GM18868 (cell line): ENCODE results near the gene B3GNT8.
"Not testable (repeated sequence)": the region's sequence is repeated elsewhere in the genome, so short reads cannot be mapped to it uniquely, and the experiment has no call there.

Source experiments
- ATAC-seq: cut with Tn5 transposase; IDR thresholded peaks from one replicate; pipeline ENCODE4 v1.9.1; 2021; ENCODE audit warnings: mild to moderate bottlenecking, moderate library complexity; ENCODE audit not compliant: unreplicated experiment

B3GNT8 gene

GRCh38 chr19:41416194-41416674, 10.9 kb downstream of the B3GNT8 start:
- no peak for ATAC-seq

GRCh38 chr19:41415154-41415571, 12.0 kb downstream of the B3GNT8 start:
- ATAC-seq = no peak

- no peak for ATAC-seq
Observed at GRCh38 chr19:41414461-41414860, 12.7 kb downstream of the B3GNT8 start.

DNA sequence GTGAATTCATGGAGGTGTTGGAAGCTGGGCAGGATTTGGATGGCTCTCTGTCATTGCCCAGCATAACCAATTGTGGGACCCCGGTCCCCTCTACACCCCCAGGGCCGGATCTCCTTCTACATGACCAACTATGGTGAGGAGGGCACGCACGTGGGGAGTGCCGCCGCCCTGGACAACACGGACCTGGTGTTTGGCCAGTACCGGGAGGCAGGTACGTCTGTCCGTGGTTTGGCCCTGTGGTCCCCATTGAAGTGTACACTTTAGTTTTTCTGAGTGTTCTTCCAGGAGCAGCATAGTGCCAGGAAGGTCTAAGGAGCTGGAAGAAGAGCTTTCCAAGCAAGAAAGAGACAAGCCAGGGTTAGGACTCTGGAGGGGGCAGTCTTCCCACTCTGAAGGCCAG, 13.2 kb downstream of the B3GNT8 start:
- ATAC-seq = no peak

GRCh38 chr19:41412953-41413352, 14.2 kb downstream of the B3GNT8 start:
- ATAC-seq = no peak

DNA sequence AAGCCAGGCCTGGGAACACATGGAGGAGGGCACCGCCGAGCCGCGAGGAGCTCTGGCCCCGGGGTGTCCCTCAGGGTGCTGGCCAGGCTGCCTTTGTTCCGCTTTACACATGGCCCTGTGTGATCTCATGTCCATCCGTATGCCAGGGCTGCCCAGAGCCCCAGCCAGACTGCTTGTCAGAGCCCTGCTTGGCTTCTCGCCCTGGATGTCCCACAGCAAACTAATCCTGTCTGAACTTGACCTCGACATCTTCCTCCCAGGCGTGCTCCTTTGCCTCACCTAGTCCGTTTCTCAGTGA, 15.3 kb downstream of the B3GNT8 start:
- no peak for ATAC-seq

- ATAC-seq = no peak
Observed at GRCh38 chr19:41411100-41411967, 15.8 kb downstream of the B3GNT8 start.

DNA sequence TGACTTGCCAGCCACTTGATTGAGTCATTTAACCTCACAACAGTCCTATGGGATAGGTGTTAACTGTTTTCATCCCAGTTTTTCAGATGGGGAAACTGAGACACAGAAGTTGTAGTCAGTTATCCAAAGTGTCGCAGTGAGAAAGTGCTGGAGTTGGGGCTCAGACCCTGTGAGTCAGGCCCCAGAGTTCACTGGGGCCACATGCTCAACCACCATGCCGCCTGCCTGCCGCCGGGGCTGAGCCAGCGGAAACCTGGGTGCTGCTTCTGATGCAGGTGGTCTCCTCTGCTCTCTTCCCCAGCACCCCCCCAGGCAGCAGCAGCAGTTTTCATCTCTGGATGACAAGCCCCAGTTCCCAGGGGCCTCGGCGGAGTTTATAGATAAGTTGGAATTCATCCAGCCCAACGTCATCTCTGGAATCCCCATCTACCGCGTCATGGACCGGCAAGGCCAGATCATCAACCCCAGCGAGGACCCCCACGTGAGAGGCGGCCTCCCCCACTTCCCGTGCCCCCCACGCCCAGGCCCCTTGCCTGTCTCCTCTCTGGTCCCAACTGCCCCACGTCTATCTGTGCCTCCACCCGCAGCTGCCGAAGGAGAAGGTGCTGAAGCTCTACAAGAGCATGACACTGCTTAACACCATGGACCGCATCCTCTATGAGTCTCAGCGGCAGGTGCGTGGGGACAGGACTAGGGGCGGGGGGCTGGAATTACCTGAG, 16.7 kb downstream of the B3GNT8 start:
- ATAC-seq = no peak

- ATAC-seq = no peak
Observed at GRCh38 chr19:41409288-41409687, 17.9 kb downstream of the B3GNT8 start.

- ATAC-seq = not testable (repeated sequence)
Observed at GRCh38 chr19:41408846-41409245, 18.3 kb downstream of the B3GNT8 start.

DNA sequence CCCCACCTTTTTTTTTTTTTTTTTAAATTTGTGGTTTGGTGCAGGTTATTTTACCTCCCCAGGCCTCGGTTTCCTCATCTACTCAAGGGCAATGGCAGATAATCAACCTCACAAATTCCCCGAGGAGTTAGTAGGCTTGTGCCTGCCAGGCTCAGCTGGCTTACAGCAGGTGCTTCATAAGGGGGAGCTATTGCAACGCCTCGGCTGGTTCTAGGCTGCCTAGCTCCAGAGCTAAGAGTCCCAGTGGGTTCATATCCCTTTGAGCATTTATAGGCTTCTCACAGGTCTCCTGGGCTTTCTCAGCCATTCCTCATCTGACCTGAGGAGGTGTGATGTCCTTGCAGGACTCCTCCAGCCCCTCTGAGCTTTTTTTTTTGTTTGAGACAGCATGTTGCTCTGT, 18.9 kb downstream of the B3GNT8 start:
- no peak for ATAC-seq

DNA sequence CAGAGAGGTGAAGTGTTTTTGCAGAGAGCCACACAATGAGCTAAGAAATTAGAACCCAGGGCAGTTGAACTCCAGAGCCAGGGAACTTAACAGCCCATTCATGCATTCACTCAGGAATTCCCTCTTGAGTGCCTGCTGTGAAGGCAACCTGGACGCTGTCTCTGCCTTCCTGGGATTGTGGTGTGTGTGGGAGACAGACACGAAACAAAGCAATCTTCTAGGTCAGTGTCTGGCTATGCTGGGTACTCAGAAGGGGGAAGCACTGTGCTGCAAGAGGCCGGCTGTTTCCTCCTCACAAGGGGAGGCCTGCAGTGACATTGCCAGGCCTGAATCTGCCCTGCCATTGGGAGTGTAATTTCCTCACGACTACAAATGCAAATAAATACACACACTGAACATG, 19.9 kb downstream of the B3GNT8 start:
- ATAC-seq = no peak

- no peak for ATAC-seq
Observed at GRCh38 chr19:41405776-41406175, 21.4 kb downstream of the B3GNT8 start.

DNA sequence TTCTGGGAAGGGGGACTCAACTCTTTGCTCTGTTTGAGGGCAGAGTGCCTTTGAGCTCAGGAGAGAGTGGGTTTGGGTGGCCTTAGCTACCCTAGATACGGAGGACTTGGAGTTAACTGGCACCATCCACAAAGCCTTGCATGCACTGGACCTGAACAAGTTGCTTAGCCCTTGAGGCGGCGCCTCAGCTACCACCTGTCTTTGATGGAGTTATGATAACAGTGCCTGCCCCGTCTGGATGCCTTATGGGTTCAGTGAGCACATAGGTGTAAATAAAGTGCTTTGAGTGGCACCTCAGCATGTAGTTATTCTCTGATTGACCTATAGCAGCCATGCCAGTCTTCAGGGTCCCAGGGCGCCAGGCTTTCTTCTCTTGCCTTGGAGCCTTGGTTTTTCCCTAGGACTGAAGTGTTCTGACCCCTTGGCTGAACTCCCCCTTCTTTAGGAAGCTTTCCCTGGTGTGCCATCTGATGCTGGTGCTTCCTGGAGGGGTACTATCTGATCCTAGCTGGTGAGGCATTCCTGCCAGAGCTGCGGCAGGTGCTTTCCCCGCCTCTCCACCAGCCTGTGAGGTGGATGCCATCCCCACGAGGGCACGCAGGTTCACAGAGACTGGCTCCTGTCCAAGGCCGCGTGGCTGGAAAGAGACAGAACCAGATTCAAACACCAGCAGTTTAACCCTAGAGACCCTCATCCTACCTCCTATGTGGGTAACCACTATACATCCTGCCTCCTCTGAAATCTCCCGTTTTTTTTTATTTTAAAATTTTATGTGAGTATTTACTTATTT, 23.8 kb downstream of the B3GNT8 start:
- no peak for ATAC-seq

DNA sequence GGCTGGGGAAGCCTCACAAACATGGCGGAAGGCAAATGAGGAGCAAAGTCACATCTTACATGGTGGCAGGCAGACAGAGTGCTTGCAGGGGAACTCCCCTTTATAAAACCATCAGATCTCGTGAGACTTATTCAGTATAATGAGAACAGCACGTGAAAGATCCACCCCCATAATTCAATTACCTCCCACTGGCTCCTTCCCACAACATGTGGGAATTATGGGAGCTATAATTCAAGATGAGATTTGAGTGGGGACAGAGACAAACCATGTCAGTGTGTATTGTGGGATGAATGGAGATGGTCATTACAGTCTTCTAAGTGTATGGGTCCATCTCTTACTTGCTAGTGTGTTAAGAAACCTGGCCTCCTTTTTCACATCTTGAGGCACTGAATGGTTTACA, 25.2 kb downstream of the B3GNT8 start:
- ATAC-seq = no peak

DNA sequence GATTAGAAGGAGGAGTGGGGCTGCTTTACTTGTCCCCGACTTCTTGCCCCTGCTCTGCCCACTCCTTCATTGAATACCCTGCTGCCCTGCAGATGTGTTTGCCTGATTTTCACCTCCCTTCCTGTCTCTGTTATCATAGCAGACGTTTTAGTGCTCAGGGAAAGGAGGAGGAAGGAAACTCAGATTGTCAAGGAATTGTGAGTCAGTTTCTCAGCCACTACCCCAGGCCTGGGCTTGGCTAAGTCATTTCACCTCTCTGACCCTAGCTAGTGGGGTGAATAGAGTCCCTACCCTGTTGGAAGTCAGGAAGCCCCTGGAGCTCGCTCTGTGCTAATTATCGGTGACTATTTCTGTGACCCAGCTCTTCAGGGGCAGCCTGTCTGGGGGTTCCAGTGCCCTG, 25.7 kb downstream of the B3GNT8 start:
- ATAC-seq = no peak

DNA sequence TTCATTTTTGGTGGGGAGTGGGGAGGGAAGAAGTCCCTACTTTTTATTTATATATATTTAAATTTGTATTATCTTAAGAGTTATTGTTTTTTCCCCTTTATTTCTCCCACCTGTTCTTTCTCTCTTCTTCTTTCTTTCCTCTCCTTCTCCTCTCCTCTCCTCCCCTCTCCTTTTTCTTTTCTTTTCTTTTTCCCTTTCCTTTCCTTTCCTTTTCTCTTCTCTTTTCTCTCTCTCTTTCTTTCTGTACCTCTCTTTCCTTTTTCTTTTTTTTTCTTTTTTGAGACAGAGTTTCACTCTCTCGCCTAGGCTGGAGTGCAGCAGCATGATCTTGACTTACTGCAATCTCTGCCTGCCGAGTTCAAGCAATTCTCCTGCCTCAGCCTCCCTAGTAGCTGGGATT, 27.6 kb downstream of the B3GNT8 start:
- ATAC-seq = no peak

DNA sequence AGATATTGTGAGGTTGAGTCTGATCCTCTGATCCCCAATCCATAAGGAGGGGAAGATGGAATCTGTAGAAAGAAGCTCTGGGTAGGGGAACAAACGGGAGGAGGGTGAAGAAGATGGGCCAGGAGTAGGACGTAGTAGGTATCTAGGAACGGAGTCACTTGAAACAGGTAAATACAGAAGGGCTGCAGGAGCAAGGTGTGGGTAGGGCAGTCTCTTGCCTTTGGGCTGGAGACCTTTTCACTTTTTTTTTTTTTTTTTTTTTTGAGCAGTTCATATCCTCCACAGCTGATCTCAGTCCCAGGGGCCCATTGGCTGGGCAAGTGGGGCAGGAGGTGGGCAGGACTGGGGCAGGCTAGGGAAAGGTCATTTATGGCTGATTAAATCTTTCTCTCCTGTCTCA, 28.1 kb downstream of the B3GNT8 start:
- no peak for ATAC-seq

- ATAC-seq = no peak
Observed at GRCh38 chr19:41398598-41398997, 28.6 kb downstream of the B3GNT8 start.

GRCh38 chr19:41398050-41398418, 29.1 kb downstream of the B3GNT8 start:
- no peak for ATAC-seq
